ENCODE results near the gene NOTCH1.

DNA sequence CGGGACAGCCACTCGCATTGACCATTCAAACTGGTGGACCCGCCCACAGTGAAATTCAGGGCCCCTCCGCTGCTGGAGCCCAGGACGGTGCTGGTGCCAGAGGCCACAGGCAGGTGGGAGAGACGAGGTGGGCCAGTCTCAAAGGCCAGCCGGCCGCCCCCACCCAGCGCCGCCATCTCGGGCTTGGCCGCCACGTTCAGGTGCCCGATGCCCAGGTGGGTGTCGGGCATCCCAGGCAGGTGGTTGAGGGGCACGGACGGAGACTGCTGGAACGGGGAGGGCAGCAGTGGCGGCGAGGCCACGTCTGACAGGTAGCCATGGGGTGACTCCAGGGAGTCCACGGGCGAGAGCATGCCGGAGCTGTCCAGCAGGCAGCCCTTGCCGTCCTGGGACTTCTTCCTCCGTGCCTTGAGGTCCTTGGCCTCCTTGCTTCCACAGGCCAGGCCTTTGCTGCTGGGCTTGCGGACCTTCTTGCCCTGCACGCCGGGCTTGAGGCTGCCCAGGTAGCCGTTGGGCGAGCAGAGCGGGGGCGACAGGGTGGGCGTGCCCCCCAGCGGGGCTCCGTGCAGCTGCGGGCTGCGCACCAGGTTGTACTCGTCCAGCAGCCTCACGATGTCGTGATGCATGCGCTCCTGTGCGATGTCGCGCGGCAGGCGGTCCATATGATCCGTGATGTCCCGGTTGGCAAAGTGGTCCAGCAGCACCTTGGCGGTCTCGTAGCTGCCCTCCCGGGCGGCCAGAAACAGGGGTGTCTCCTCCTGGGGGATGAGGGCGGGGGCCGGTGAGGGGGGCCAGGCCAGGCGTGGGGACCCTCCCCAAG lies 48.8 kb downstream of the NOTCH1 start:
- no peak for TF ChIP-seq CTCF (IDR thresholded peaks at IDR 0.05; ENCODE audit: borderline replicate concordance, extremely low read depth, low read length, poor library complexity, severe bottlenecking)
- TF ChIP-seq EZH2 (IDR thresholded peaks at IDR 0.05; ENCODE audit: borderline replicate concordance, low read depth, low read length, severe bottlenecking) = no peak

Measured in DND-41 (cell line).